Astrocyte of the cerebellum (primary cell): ENCODE data around the gene TCF4.

Experiments used
- DNase-seq: peaks from one replicate; pipeline ENCODE4 v3.0.0-alpha.2; 2011; ENCODE audit warnings: low read depth
- H3K4me3 ChIP-seq: 2 replicates; pipeline ENCODE4 v1.5.1; 2011; ENCODE audit warnings: mild to moderate bottlenecking, low read depth, low read length, moderate library complexity
- CTCF ChIP-seq: IDR thresholded peaks from 2 replicates; pipeline ENCODE4 v1.5.1; 2012; ENCODE audit warnings: low read length, low read depth, moderate library complexity, mild to moderate bottlenecking; ENCODE audit errors: missing control alignments
- in situ Hi-C: cut with HindIII; loops from 2 replicates; pipeline ENCODE4 v1.10.0; 2017; ENCODE audit warnings: low sequenced_read_pairs

Gene TCF4

DNA sequence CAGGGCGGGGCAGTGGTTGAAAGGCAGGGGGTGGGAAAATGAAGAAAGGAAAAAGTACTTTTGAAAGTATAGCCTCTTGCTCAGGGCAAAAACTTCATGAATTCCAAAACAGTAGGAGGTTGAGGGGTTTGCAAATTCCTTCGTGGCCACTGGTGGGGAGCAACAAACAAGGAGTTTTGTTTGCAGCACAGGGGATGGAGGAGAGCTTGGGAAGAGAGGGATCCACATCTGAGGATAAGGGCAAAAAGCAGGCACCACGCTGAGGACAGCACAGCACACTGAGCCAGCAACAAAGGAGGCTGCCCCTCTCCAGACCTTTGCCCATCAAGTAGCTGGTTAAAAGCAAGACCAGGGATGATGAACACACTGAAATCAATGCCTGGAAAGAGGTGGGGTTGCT, 148.9 kb downstream of the TCF4 start:
- in situ Hi-C loops, result no loop called here
- no peak overlapping the region for H3K4me3 ChIP-seq
- no peak for TF ChIP-seq CTCF
- DNase-seq, result no peak

DNA sequence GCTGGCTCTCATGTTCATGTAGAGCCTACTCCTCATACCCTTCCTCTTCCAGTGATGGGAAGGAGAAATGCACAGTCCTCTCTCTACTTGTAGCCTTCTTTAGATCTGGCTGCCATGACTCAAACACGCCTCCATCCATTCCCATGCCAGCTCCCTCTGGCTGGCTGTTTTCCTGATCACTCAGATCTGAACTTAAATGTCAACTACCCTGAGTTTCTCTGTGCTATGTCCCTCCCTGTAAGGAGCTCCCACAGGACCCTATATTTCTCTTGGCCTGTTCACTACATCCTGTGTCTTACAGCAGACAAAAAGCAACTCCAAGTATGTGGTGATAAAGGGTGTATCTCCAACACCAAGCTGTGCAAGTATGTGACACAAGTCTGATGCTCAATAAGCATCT, 152.4 kb downstream of the TCF4 start:
- no peak for DNase-seq

GRCh38 chr18:55433648-55434047, 154.3 kb downstream of the TCF4 start:
- no peak overlapping the region for H3K4me3 ChIP-seq
- DNase-seq, result no peak
- no peak for TF ChIP-seq CTCF
- in situ Hi-C loops, result no loop called here

More for the DNA sequence above, 152.4 kb downstream of the TCF4 start:
- TF ChIP-seq CTCF, result no peak
- H3K4me3 ChIP-seq, result no peak overlapping the region
- in situ Hi-C loops, result no loop called here

DNA sequence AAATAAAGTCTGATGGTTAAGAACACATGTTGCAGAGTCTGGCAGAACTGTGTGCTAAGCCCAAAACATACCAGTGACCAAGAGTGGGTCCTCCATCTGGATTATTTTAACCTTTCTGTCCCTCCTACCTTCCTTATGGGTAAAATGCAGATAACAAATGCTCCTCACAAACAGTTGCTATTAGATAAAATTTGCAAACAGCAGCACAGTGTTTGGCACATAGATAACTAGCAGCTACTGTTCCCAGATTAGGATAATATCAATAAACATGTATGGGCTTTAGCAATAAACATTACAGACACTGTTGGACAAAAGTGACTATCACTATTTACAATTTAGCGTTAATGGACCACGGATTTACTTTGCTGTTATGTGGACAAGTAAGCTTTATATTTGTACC, 154.9 kb downstream of the TCF4 start:
- DNase-seq, result no peak
- in situ Hi-C loops, result no loop called here
- TF ChIP-seq CTCF, result no peak
- no peak overlapping the region for H3K4me3 ChIP-seq

GRCh38 chr18:55432307-55433040, 155.5 kb downstream of the TCF4 start:
- no peak for DNase-seq
- H3K4me3 ChIP-seq, result no peak overlapping the region
- TF ChIP-seq CTCF, result no peak
- in situ Hi-C loops, result no loop called here

GRCh38 chr18:55430026-55430425, 158.0 kb downstream of the TCF4 start:
- in situ Hi-C loops, result no loop called here
- no peak overlapping the region for H3K4me3 ChIP-seq
- no peak for DNase-seq
- no peak for TF ChIP-seq CTCF
